ENCODE measurements around the gene CNOT3. TPM values are rescaled to one million over a fixed set of nuclear protein-coding genes. Genes with fewer than 3 reads are reported as not detected.

The CNOT3 gene
- total and polyA plus RNA-seq, 9 of the 15 experiments (the other 6 are each of a cell fraction or from before 2014, with no cell fraction given), result 0.27 to 60.4 (median 9.9) TPM

GRCh38 chr19:54102421-54103169, 35.0 kb upstream of the CNOT3 start, which contains the start of gene NDUFA3 (continued):
- no peak for TF ChIP-seq ZNF507 (tag; conservative IDR thresholded peaks at IDR 0.05)
- TF ChIP-seq JUND (IDR thresholded peaks at IDR 0.05; ENCODE audit: borderline replicate concordance, low read depth, low read length), result no peak
- TF ChIP-seq JUND (tag; IDR thresholded peaks at IDR 0.05; ENCODE audit: borderline replicate concordance, low read depth, low read length), result peak; percentile 35; the same call in 2 of the 3 replicates
- no peak for TF ChIP-seq SMARCA4 (IDR thresholded peaks at IDR 0.05)
- no peak for TF ChIP-seq ZNF253 (CRISPR knock-in tag; conservative IDR thresholded peaks at IDR 0.05)
- TF ChIP-seq ATF1 (CRISPR knock-in tag; IDR thresholded peaks at IDR 0.05), result 0 out of 2 replicates have a peak, but pooled peaks have one; percentile 36
- peak; percentile 84 for TF ChIP-seq ATF1 (tag; IDR thresholded peaks at IDR 0.05)
- no peak for TF ChIP-seq BRF1 (IDR thresholded peaks at IDR 0.05; ENCODE audit: borderline replicate concordance, extremely low read depth, insufficient read length)
- no peak for TF ChIP-seq ARHGAP35 (IDR thresholded peaks at IDR 0.05; ENCODE audit: partially characterized antibody)
- TF ChIP-seq MCM7 (IDR thresholded peaks at IDR 0.05), result no peak
- TF ChIP-seq EP400 (IDR thresholded peaks at IDR 0.05), result peak; percentile 70; the same call in 1 of the 2 replicates
- TF ChIP-seq, protein P1, sequence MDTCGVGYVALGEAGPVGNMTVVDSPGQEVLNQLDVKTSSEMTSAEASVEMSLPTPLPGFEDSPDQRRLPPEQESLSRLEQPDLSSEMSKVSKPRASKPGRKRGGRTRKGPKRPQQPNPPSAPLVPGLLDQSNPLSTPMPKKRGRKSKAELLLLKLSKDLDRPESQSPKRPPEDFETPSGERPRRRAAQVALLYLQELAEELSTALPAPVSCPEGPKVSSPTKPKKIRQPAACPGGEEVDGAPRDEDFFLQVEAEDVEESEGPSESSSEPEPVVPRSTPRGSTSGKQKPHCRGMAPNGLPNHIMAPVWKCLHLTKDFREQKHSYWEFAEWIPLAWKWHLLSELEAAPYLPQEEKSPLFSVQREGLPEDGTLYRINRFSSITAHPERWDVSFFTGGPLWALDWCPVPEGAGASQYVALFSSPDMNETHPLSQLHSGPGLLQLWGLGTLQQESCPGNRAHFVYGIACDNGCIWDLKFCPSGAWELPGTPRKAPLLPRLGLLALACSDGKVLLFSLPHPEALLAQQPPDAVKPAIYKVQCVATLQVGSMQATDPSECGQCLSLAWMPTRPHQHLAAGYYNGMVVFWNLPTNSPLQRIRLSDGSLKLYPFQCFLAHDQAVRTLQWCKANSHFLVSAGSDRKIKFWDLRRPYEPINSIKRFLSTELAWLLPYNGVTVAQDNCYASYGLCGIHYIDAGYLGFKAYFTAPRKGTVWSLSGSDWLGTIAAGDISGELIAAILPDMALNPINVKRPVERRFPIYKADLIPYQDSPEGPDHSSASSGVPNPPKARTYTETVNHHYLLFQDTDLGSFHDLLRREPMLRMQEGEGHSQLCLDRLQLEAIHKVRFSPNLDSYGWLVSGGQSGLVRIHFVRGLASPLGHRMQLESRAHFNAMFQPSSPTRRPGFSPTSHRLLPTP (IDR thresholded peaks at IDR 0.05; ENCODE audit: borderline replicate concordance, extremely low read depth, insufficient read length), result no peak
- TF ChIP-seq SMC3 (conservative IDR thresholded peaks at IDR 0.05; ENCODE audit: insufficient read depth, low read depth, low read length), result 0 out of 2 replicates have a peak, but pooled peaks have one; percentile 13
- no peak for TF ChIP-seq SP2 (IDR thresholded peaks at IDR 0.05; ENCODE audit: extremely low read depth, low read depth, low read length, poor library complexity, severe bottlenecking)
- TF ChIP-seq TOE1 (IDR thresholded peaks at IDR 0.05; ENCODE audit: borderline replicate concordance), result peak; percentile 31; the same call in 1 of the 2 replicates
- TF ChIP-seq TOE1 (CRISPR knock-in tag; IDR thresholded peaks at IDR 0.05; ENCODE audit: borderline replicate concordance, low read depth), result no peak
- TF ChIP-seq HMGN3 (IDR thresholded peaks at IDR 0.05; ENCODE audit: borderline replicate concordance, extremely low read depth, insufficient read length, low read depth, low read length), result peak; percentile 68
- peak; percentile 80 for TF ChIP-seq ESRRA (IDR thresholded peaks at IDR 0.05; ENCODE audit: borderline replicate concordance, low read depth)
- no peak for TF ChIP-seq POLR3A (IDR thresholded peaks at IDR 0.05; ENCODE audit: borderline replicate concordance, extremely low read depth, insufficient read depth, insufficient read length)
- no peak for TF ChIP-seq MAFF (IDR thresholded peaks at IDR 0.05; ENCODE audit: low read length)
- TF ChIP-seq ZNF518B (CRISPR knock-in tag; IDR thresholded peaks at IDR 0.05), result no peak

Data from K562 (cell line).